CD4-positive, alpha-beta T cell treated with Interleukin-15 for 1 hour (primary cell): Measurements from ENCODE around the gene SIPA1L3.

Source experiments
- DNase-seq: peaks from one replicate; pipeline ENCODE4 v3.0.0-alpha.2; 2020

Gene SIPA1L3

GRCh38 chr19:38203197-38203596, 296.2 kb downstream of the SIPA1L3 start:
- DNase-seq = no peak

- DNase-seq = no peak
These were observed 297.1 kb downstream of the SIPA1L3 start for GRCh38 chr19:38204096-38204495.

GRCh38 chr19:38204728-38205127, 297.7 kb downstream of the SIPA1L3 start:
- no peak for DNase-seq

- no peak for DNase-seq
These were observed 299.2 kb downstream of the SIPA1L3 start for GRCh38 chr19:38206006-38206745.

GRCh38 chr19:38206928-38207327, 299.9 kb downstream of the SIPA1L3 start:
- DNase-seq = no peak

- DNase-seq = no peak
These were observed 300.5 kb downstream of the SIPA1L3 start for GRCh38 chr19:38207543-38207942.

- DNase-seq = no peak
These were observed 301.6 kb downstream of the SIPA1L3 start for GRCh38 chr19:38208571-38208970.

DNA sequence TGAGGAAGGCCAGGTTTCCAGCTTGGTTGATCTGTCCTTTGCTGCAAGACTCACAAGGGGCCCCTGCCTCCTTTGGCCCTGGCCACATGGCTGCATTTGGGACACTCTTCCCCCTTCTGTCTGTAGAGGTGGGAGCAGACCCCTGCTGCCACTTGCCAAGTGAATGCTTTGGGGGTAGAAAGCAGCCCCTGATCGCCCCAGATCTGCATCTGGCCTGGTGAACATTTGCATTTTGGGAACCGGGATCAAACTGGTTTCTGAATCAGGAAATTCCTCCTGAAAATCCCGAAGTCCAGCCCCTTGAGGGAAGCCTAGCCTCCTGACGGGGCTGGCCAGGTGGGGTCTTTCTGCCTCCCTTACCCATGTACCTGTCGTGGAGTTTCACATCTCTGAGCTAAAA, 302.1 kb downstream of the SIPA1L3 start:
- DNase-seq = no peak

DNA sequence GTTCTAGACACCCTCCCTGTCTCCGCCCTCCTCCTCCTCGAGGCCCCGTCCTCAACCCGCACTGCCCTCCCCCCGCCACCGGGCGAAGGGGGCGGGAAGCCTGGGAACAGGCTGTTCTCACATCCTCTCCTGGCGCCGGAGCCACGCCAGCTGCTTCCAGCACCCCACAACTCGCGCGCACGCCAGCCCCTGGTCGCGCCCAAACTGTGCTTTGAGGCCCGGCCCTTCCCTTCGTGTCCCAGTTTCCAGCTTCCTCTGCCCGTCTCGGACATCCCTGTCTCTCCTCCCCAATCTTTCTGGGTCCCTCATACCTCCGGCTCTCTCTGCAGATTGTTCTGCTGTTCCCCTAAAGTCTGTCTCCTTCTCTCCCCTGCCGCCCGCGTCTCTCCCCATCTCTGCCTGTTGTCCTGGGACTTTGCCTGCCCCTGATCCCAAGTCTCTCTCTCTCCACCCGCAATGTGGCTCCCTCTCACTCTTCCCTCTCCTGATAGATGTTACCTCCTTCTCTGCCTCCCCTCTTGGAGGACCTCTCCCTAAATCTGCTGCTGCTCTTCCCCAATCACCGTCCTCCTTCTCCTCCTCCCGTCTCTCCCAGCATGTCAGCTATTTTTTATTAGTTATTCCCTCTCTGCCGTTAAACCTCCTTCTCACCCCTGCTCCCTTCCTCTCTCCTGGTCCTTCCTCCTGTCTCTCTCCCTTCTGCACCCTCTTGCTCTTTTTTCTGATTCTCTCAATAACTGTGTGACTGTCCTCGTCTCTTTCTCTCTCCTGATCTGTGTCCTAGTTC, 302.9 kb downstream of the SIPA1L3 start:
- no peak for DNase-seq

DNA sequence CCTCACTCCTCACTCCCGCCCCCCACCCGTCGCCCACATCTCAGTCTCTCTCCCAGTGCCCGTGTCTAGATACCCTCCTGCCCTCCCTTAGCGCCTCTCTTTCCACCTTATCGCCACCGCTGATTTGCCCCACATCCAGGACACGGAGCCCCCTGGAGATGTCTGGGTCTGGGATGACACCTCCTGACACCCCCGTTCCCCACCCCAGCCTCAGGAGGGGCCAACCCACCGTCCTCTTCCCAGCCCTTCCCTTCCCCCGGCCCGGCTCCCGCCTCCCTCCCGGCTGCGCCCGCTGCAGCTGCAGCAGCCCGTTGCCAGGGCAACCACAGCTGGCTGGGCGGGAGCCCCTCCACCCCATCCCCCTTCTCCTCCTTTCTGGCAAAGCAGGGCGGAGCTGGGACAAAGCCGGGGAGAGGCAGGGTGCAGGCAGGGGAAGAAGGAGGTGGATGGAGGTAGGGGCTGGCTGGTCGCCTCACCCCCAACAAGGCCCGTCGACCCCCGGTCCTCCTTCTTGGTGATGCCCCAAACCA, 303.5 kb downstream of the SIPA1L3 start:
- DNase-seq = no peak

- no peak for DNase-seq
These were observed 304.2 kb downstream of the SIPA1L3 start for GRCh38 chr19:38211151-38211591.

- DNase-seq = no peak
These were observed 304.8 kb downstream of the SIPA1L3 start for GRCh38 chr19:38211766-38212165.

GRCh38 chr19:38213469-38213868, 306.5 kb downstream of the SIPA1L3 start:
- no peak for DNase-seq

- DNase-seq = peak; percentile 59
These were observed 307.1 kb downstream of the SIPA1L3 start for GRCh38 chr19:38213911-38214625.

GRCh38 chr19:38216785-38217641, 310.0 kb downstream of the SIPA1L3 start:
- DNase-seq = no peak

DNA sequence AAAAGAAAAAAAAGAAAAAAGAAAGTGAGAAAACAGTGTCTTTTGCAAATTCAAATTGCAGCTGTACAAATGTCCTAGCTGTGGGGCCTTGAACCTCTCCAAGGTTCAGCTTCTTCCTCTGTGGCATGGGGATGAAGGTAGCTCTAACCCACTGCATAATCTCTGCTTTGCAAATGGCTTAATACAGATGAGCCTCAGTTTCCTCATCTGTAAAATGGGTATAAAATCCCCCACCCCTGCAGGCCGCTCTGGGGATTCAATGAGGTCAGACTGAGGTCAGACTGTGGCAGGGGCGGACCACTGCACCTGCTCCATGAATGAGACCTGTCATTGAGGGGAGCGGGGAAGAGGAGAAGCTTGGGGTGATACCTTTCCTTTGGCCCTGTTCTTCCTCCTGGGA, 311.2 kb downstream of the SIPA1L3 start:
- DNase-seq = no peak

GRCh38 chr19:38219221-38219620, 312.2 kb downstream of the SIPA1L3 start:
- DNase-seq = no peak

GRCh38 chr19:38221421-38221820, 314.4 kb downstream of the SIPA1L3 start:
- DNase-seq = no peak

GRCh38 chr19:38221919-38222830, 315.2 kb downstream of the SIPA1L3 start:
- DNase-seq = no peak

DNA sequence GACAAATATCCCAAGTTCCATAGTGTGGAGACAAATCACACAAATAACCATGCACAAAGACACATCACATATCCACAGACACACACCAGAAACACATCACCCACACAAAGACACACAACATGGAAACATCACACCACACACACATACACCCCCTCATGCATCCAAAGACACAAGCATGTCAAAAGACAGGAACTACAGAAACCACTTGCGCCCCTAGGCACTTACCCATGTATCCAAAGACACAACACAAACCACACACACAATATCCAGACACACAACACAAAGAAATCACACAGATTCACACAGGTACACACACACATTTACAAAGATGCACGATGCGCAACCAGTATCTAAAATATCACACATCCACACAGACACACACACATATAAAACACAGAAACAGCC, 316.1 kb downstream of the SIPA1L3 start:
- DNase-seq = no peak

GRCh38 chr19:38223617-38224013, 316.6 kb downstream of the SIPA1L3 start:
- DNase-seq = no peak
